HepG2 (cell line): Measurements from ENCODE around the gene SRRT. TPM values are rescaled to one million over a fixed set of nuclear protein-coding genes. Genes with fewer than 3 reads are reported as not detected.

Experiments
- CEBPB ChIP-seq: IDR thresholded peaks from 2 replicates; pipeline ENCODE4 v1.6.1; 2011; ENCODE audit warnings: low read depth, low read length, improper control_type of control experiment, borderline replicate concordance
- FOXM1 ChIP-seq: sonication (generic); formaldehyde crosslinking; IDR thresholded peaks from 2 replicates; pipeline ENCODE4 v1.5.0; 2020; ENCODE audit warnings: missing genetic modification reagents
- MAF1 ChIP-seq: sonication (generic); formaldehyde crosslinking; IDR thresholded peaks from 2 replicates; pipeline ENCODE4 v1.5.0; 2020; ENCODE audit warnings: missing genetic modification reagents, borderline replicate concordance
- NKX3-1 ChIP-seq: sonication (generic); formaldehyde crosslinking; IDR thresholded peaks from 2 replicates; pipeline ENCODE4 v1.5.0; 2020; ENCODE audit warnings: missing genetic modification reagents
- PAWR ChIP-seq: sonication (generic); formaldehyde crosslinking; IDR thresholded peaks from 2 replicates; pipeline ENCODE4 v1.4.0; 2020; ENCODE audit warnings: missing genetic modification reagents, mild to moderate bottlenecking, borderline replicate concordance
- SALL2 ChIP-seq: sonication (generic); formaldehyde crosslinking; IDR thresholded peaks from 2 replicates; pipeline ENCODE4 v1.8.1; 2023; ENCODE audit warnings: mild to moderate bottlenecking, missing genetic modification reagents, inconsistent platforms
- SP2 ChIP-seq: sonication (generic); formaldehyde crosslinking; IDR thresholded peaks from 2 replicates; pipeline ENCODE4 v1.5.1; 2020; ENCODE audit warnings: mild to moderate bottlenecking, missing genetic modification reagents
- SRSF4 ChIP-seq: fragments of 200-400 bp; formaldehyde crosslinking; IDR thresholded peaks from one replicate; pipeline ENCODE4 v1.6.1; 2018; ENCODE audit warnings: mild to moderate bottlenecking, low read depth, low read length, moderate library complexity; ENCODE audit not compliant: poor library complexity, severe bottlenecking
- ZNF256 ChIP-seq: sonication (generic); formaldehyde crosslinking; conservative IDR thresholded peaks from 2 replicates; pipeline ENCODE4 v1.4.0; 2020; ENCODE audit warnings: missing genetic modification reagents
- ZNF407 ChIP-seq: sonication (generic); formaldehyde crosslinking; IDR thresholded peaks from one replicate; pipeline ENCODE4 v1.5.1; 2020; ENCODE audit warnings: mild to moderate bottlenecking, missing genetic modification reagents; ENCODE audit errors: not compliant biosample characterization
- ZNF646 ChIP-seq: sonication (generic); formaldehyde crosslinking; IDR thresholded peaks from 2 replicates; pipeline ENCODE4 v1.9.0; 2021; ENCODE audit warnings: mild to moderate bottlenecking, missing genetic modification reagents
- ZNF691 ChIP-seq: sonication (generic); formaldehyde crosslinking; IDR thresholded peaks from 2 replicates; pipeline ENCODE4 v1.4.0; 2020; ENCODE audit warnings: missing genetic modification reagents, low read depth, mild to moderate bottlenecking, borderline replicate concordance
- ZNF792 ChIP-seq: IDR thresholded peaks from 2 replicates; pipeline ENCODE4 v1.6.1; 2016
- polyA plus RNA-seq, 8 experiments: library from polyadenylated mRNA; depleted of rRNA in 3 of 8; stranded (reverse) in 7 of 8; unstranded in 1 of 8; fragments of >200 nt; fragmentation: Illumina TruSeq in 4 of 8; extraction: Trizol in 4 of 8; gene quantifications; 2 replicates each; pipeline versions ENCODE4 v1.2.1 to v1.2.3, GENCODE V29; 2011 to 2016; ENCODE audit warnings: low read depth in 4 of 8, missing spikeins in 1 of 8, mixed read lengths in 1 of 8; ENCODE audit not compliant: insufficient read depth in 1 of 8
- total RNA-seq, 5 experiments: library from RNA; depleted of rRNA; stranded (reverse); fragments of >200 nt; fragmentation: Illumina TruSeq; extraction: Trizol; gene quantifications; 2 replicates each; pipeline ENCODE4 v1.2.3, GENCODE V29; 2016; ENCODE audit warnings: low read depth in 1 of 5

SRRT gene
- total and polyA plus RNA-seq, 2 of the 13 experiments (the other 11 are each of a cell fraction or from before 2014, with no cell fraction given), result 26.2 to 106 TPM

- TF ChIP-seq SRSF4, result no peak
- TF ChIP-seq MAF1 (CRISPR knock-in tag), result no peak
- TF ChIP-seq ZNF256, result no peak
- TF ChIP-seq ZNF792, result peak; percentile 3; the same call in 1 of the 2 replicates
- no peak for TF ChIP-seq FOXM1 (CRISPR knock-in tag)
- no peak for TF ChIP-seq CEBPB
- TF ChIP-seq ZNF646 (CRISPR knock-in tag), result no peak
- peak; percentile 42; the same call in 1 of the 2 replicates for TF ChIP-seq ZNF691
- no peak for TF ChIP-seq NKX3-1 (CRISPR knock-in tag)
- peak; percentile 93 for TF ChIP-seq ZNF407
- no peak for TF ChIP-seq SP2 (CRISPR knock-in tag)
- TF ChIP-seq SALL2, result no peak
- no peak for TF ChIP-seq PAWR (CRISPR knock-in tag)
Measured at GRCh38 chr7:100852048-100852872, 22.6 kb upstream of the SRRT start, which contains the start of gene SLC12A9 (continued).
